Peyer's patch (tissue), 4 donors: ENCODE measurements around the gene SCGB2A2.

Source experiments
- POLR2A ChIP-seq, 2 donors: fragments of 450-650 bp; IDR thresholded peaks; one replicate each; pipeline ENCODE4 v1.5.1; 2017; ENCODE audit warnings: antibody characterized with exemption in 2 of 2, mild to moderate bottlenecking in 2 of 2, moderate library complexity in 2 of 2
- TF ChIP-seq, protein P1 (sequence below), 6 experiments: fragments of 450-650 bp in 4 of 6; fragments of 200-600 bp in 2 of 6; sonication (generic) in 1 of 6; IDR thresholded peaks; one replicate each; pipeline ENCODE4 v1.5.1; 2017 to 2019; ENCODE audit warnings: antibody characterized with exemption in 6 of 6, mild to moderate bottlenecking in 3 of 6, moderate library complexity in 1 of 6

DNA sequence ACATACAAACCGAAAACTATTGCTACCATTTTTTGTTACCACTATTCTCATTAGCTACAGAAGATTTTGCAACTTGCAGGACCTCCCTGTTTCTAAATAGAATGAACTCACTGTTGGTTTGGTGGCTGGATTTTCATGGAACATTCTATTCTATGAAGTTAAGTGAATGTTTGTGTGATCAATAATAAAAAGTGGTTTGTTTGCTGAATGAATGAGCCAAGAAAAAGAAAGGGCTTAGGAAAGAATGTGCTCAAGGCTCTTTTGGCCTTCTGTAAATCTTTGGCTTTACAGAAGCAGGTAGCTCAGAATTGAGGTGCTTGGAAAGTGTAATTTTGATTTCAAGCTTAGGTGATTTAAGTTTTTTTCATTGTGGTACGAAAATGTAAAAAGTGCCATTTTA, 33.8 kb upstream of the SCGB2A2 start:
- TF ChIP-seq, protein P1, sequence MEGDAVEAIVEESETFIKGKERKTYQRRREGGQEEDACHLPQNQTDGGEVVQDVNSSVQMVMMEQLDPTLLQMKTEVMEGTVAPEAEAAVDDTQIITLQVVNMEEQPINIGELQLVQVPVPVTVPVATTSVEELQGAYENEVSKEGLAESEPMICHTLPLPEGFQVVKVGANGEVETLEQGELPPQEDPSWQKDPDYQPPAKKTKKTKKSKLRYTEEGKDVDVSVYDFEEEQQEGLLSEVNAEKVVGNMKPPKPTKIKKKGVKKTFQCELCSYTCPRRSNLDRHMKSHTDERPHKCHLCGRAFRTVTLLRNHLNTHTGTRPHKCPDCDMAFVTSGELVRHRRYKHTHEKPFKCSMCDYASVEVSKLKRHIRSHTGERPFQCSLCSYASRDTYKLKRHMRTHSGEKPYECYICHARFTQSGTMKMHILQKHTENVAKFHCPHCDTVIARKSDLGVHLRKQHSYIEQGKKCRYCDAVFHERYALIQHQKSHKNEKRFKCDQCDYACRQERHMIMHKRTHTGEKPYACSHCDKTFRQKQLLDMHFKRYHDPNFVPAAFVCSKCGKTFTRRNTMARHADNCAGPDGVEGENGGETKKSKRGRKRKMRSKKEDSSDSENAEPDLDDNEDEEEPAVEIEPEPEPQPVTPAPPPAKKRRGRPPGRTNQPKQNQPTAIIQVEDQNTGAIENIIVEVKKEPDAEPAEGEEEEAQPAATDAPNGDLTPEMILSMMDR (IDR thresholded peaks at IDR 0.05) = no peak
- TF ChIP-seq POLR2A (IDR thresholded peaks at IDR 0.05) = no peak
